ENCODE results near the gene XIRP2. TPM values are rescaled to one million over a fixed set of nuclear protein-coding genes. Genes with fewer than 3 reads are reported as not detected.

The XIRP2 gene
- total RNA-seq, 1 experiment from 2014 or later: not detected

- no peak for TF ChIP-seq JUND (IDR thresholded peaks at IDR 0.05)
Measured at GRCh38 chr2:167128130-167128529, 239.8 kb downstream of the XIRP2 start (continued).

GRCh38 chr2:167132066-167132465 is 243.8 kb downstream of the XIRP2 start:
- Histone ChIP-seq H4K20me1 (ENCODE audit: insufficient read depth) (no peaks in the 10 kb centered on the region), H3K9me3 (ENCODE audit: control insufficient read depth in 1 of 2, insufficient read depth in 1 of 2, low read depth in 1 of 2, low read length in 2 of 2) (no peaks in the 10 kb centered on the region), H3K4me3 (replicated peaks in 1 of 2; ENCODE audit: low read depth in 1 of 2, low read length in 2 of 2) (no peak overlapping the region), H3K79me2 (ENCODE audit: insufficient read depth, low read length) (no peaks in the 10 kb centered on the region), H2AFZ (ENCODE audit: low read depth, low read length, poor library complexity, severe bottlenecking) (no peak overlapping the region), H3K4me1 (ENCODE audit: control insufficient read depth in 1 of 2, insufficient read depth in 2 of 2, low read length in 2 of 2) (no peaks in the 10 kb centered on the region), H3K27me3 (ENCODE audit: insufficient read depth, low read length) (no peaks in the 10 kb centered on the region), H3K27ac (ENCODE audit: low read depth, low read length) (no peak overlapping the region), H3K4me2 (ENCODE audit: low read length) (no peak overlapping the region), H3K9ac (ENCODE audit: low read length) (no peak overlapping the region), H3K9me2 (ENCODE audit: insufficient read depth) (no peaks in the 10 kb centered on the region), H3K36me3 (ENCODE audit: control insufficient read depth in 1 of 2, insufficient read depth in 2 of 2, low read length in 2 of 2) (no peaks in the 10 kb centered on the region)
- ChIA-PET POLR2A (no interaction called here), RAD21 (ENCODE audit: low non-redundant PET in 1 of 2, low total read pairs in 2 of 2, uncharacterized antibody in 2 of 2, unreplicated experiment in 2 of 2) (no interaction called here), CTCF (no interaction called here)
- TF ChIP-seq CEBPB (IDR thresholded peaks at IDR 0.05; ENCODE audit: low read depth): no peak
- TF ChIP-seq TCF7L2 (IDR thresholded peaks at IDR 0.05; ENCODE audit: borderline replicate concordance, extremely low read depth, insufficient read depth, insufficient read length): no peak
- no peak for TF ChIP-seq MAX (IDR thresholded peaks at IDR 0.05)
- no peak for TF ChIP-seq EZH2phosphoT487 (IDR thresholded peaks at IDR 0.05; ENCODE audit: borderline replicate concordance)
- no peak for TF ChIP-seq FOSL1 (IDR thresholded peaks at IDR 0.05; ENCODE audit: low read depth)
- no peak for TF ChIP-seq JUND (IDR thresholded peaks at IDR 0.05)
- TF ChIP-seq SRF (IDR thresholded peaks at IDR 0.05; ENCODE audit: low read depth): no peak
- TF ChIP-seq REST (IDR thresholded peaks at IDR 0.05; ENCODE audit: low read depth): no peak
- TF ChIP-seq EGR1 (IDR thresholded peaks at IDR 0.05; ENCODE audit: low read depth): no peak
- no peak for TF ChIP-seq ATF3 (IDR thresholded peaks at IDR 0.05)
- no peak for TF ChIP-seq ZBTB33 (IDR thresholded peaks at IDR 0.05; ENCODE audit: extremely low read depth, insufficient replicate concordance, low read length)
- TF ChIP-seq YY1 (IDR thresholded peaks at IDR 0.05; ENCODE audit: extremely low read depth, insufficient replicate concordance, low read depth, low read length): no peak
- TF ChIP-seq ELF1 (IDR thresholded peaks at IDR 0.05; ENCODE audit: borderline replicate concordance, low read depth): no peak
- no peak for TF ChIP-seq SP1 (IDR thresholded peaks at IDR 0.05; ENCODE audit: low read depth)
- no peak for TF ChIP-seq ZNF274 (IDR thresholded peaks at IDR 0.05; ENCODE audit: low read depth, low read length)
- TF ChIP-seq SIN3A (IDR thresholded peaks at IDR 0.05; ENCODE audit: low read depth): no peak
- BruUV-seq (replicated peaks): no TSS peak
- ATAC-seq (no peak), DNase-seq (ENCODE audit: low read depth, low spot score) (no peak)
- intact Hi-C loops (cut with micrococcal nuclease): no loop called here
